K562 (cell line): ENCODE results near the gene NR1D1. TPM values are rescaled to one million over a fixed set of nuclear protein-coding genes. Genes with fewer than 3 reads are reported as not detected.
"Not testable (repeated sequence)": the region's sequence is repeated elsewhere in the genome, so short reads cannot be mapped to it uniquely, and the experiment has no call there.

Source experiments
- ATAC-seq: fragments of 200-7000 bp; cut with Tn5 transposase; 3 replicates; pipeline ENCODE4 v1.9.1; 2020; ENCODE audit warnings: moderate library complexity
- BruUV-seq: library from RNA; stranded (reverse); fragments of 400-500 nt; replicated peaks from 2 replicates; lab custom pipeline; 2021; lab: Mats Ljungman, UMichigan
- CTCF ChIA-PET: fragments of 300-600 bp; formaldehyde crosslinking; extraction: SDS; loops from one replicate; lab custom pipeline; 2021; ENCODE audit warnings: low intra/inter-chr PET ratio; lab: Yijun Ruan, JAX
- POLR2A ChIA-PET: fragments of 300-600, 350-650 bp; sonication (Branson Sonifier 250); formaldehyde crosslinking; extraction: SDS; loops from one replicate; lab custom pipeline; 2021; ENCODE audit warnings: antibody characterized with exemption, inconsistent platforms; lab: Yijun Ruan, JAX
- DNase-seq, 4 experiments: peaks; one replicate each; pipeline versions ENCODE4 v3.0.0 to v3.0.0-alpha.2; 2011 to 2018; ENCODE audit warnings: low spot score in 3 of 4, mixed read lengths in 3 of 4; ENCODE audit errors: extremely low read depth in 1 of 4
- FAIRE-seq: peaks from 2 replicates; lab custom pipeline; 2011; peaks lifted over from hg19 to GRCh38; lab: Jason Lieb, UNC
- H2AFZ ChIP-seq: 2 replicates; pipeline ENCODE4 v1.6.0; 2011; ENCODE audit warnings: low read depth, low read length, control low read depth, inconsistent platforms
- H3K27ac ChIP-seq: fragments of 200-600 bp; 3 replicates; pipeline ENCODE4 v1.8.0; 2011; ENCODE audit warnings: low read depth, mild to moderate bottlenecking, control low read depth, inconsistent platforms, low read length, moderate library complexity, mixed read lengths; ENCODE audit errors: extremely low read depth
- H3K27me3 ChIP-seq, 2 experiments: fragments of 300-600 bp in 1 of 2; 2 replicates in 1 of 2; 3 replicates in 1 of 2; pipeline versions ENCODE4 v1.6.0 to v1.8.0; 2011; ENCODE audit warnings: inconsistent platforms in 2 of 2, low read length in 2 of 2, mild to moderate bottlenecking in 1 of 2, mixed read lengths in 1 of 2, moderate library complexity in 1 of 2; ENCODE audit not compliant: control insufficient read depth in 2 of 2, insufficient read depth in 2 of 2
- H3K36me3 ChIP-seq: fragments of 300-600 bp; 3 replicates; pipeline ENCODE4 v1.8.0; 2011; ENCODE audit warnings: mild to moderate bottlenecking, low read length, inconsistent platforms; ENCODE audit not compliant: control insufficient read depth, insufficient read depth
- H3K4me1 ChIP-seq, 2 experiments: fragments of 200-600 bp in 1 of 2; replicated peaks in 1 of 2; 2 replicates in 1 of 2; 3 replicates in 1 of 2; pipeline versions ENCODE4 v1.5.1 to v1.8.0; 2011; ENCODE audit warnings: inconsistent platforms in 2 of 2, low read length in 2 of 2, mild to moderate bottlenecking in 1 of 2, mixed read lengths in 1 of 2, moderate library complexity in 1 of 2; ENCODE audit not compliant: control insufficient read depth in 2 of 2, insufficient read depth in 2 of 2
- H3K4me2 ChIP-seq: 2 replicates; pipeline ENCODE4 v1.6.1; 2011; ENCODE audit warnings: low read length, control low read depth, inconsistent platforms, mixed read lengths; ENCODE audit not compliant: insufficient read depth
- H3K4me3 ChIP-seq: fragments of 200-600 bp; sonication (generic), shearing (Covaris generic); 2 replicates; pipeline ENCODE4 v1.5.1; 2016; ENCODE audit warnings: control low read depth, inconsistent platforms
- H3K79me2 ChIP-seq: fragments of 200-600 bp; 3 replicates; pipeline ENCODE4 v1.8.0; 2011; ENCODE audit warnings: low read length, inconsistent platforms; ENCODE audit not compliant: control insufficient read depth, insufficient read depth
- H3K9ac ChIP-seq, 2 experiments: 2 replicates each; pipeline versions ENCODE4 v1.6.0 to v1.6.1; 2011; ENCODE audit warnings: low read depth in 2 of 2, low read length in 2 of 2, control low read depth in 1 of 2, inconsistent platforms in 1 of 2, mild to moderate bottlenecking in 1 of 2, mixed read lengths in 1 of 2; ENCODE audit not compliant: insufficient read depth in 1 of 2
- H3K9me1 ChIP-seq: one replicate; pipeline ENCODE4 v1.6.0; 2011; ENCODE audit warnings: inconsistent platforms, mild to moderate bottlenecking, low read length, moderate library complexity; ENCODE audit not compliant: control insufficient read depth, insufficient read depth
- H3K9me3 ChIP-seq: replicated peaks from 2 replicates; pipeline ENCODE4 v1.5.1; 2011; ENCODE audit warnings: low read depth, low read length, inconsistent platforms; ENCODE audit not compliant: control insufficient read depth, insufficient read depth
- H4K20me1 ChIP-seq: replicated peaks from 2 replicates; pipeline ENCODE4 v1.6.1; 2011; ENCODE audit warnings: low read length, inconsistent platforms, mixed read lengths; ENCODE audit not compliant: control insufficient read depth, insufficient read depth
- FOXJ3 ChIP-seq: sonication (generic); formaldehyde crosslinking; IDR thresholded peaks from 2 replicates; pipeline ENCODE4 v1.4.0; 2020; ENCODE audit warnings: mild to moderate bottlenecking, missing genetic modification reagents
- SIRT6 ChIP-seq: IDR thresholded peaks from one replicate; pipeline ENCODE4 v1.6.1; 2012; ENCODE audit warnings: low read depth, mild to moderate bottlenecking, control low read depth, inconsistent platforms, low read length, moderate library complexity
- SOX6 ChIP-seq: fragments of 450-650 bp; IDR thresholded peaks from 2 replicates; pipeline ENCODE4 v1.6.1; 2014; ENCODE audit warnings: mild to moderate bottlenecking
- TCF7 ChIP-seq: sonication (generic); IDR thresholded peaks from 2 replicates; pipeline ENCODE4 v1.6.1; 2016; ENCODE audit warnings: antibody characterized with exemption, borderline replicate concordance
- ZNF121 ChIP-seq: sonication (generic); formaldehyde crosslinking; conservative IDR thresholded peaks from 2 replicates; pipeline ENCODE4 v1.8.0; 2022; ENCODE audit warnings: missing genetic modification reagents
- ZNF639 ChIP-seq, 2 experiments: fragments of 200-800 bp in 1 of 2; sonication (Bioruptor generic) in 1 of 2; sonication (generic) in 1 of 2; formaldehyde crosslinking in 1 of 2; IDR thresholded peaks in 1 of 2; conservative IDR thresholded peaks in 1 of 2; 2 replicates each; pipeline versions ENCODE4 v1.5.0 to v1.6.1; 2016 to 2020; ENCODE audit warnings: missing compliant biosample characterization in 1 of 2, missing genetic modification characterization in 1 of 2, missing genetic modification reagents in 1 of 2
- ZNF696 ChIP-seq: fragments of 250-450 bp; sonication (Bioruptor Pico); conservative IDR thresholded peaks from 2 replicates; pipeline ENCODE4 v1.4.0; 2020; ENCODE audit warnings: mild to moderate bottlenecking, moderate library complexity
- WGBS: fragments of 100-300 bp; shearing (Covaris generic); methylation state at CpG from one replicate; pipeline ENCODE4 v1.1.6; 2016; ENCODE audit warnings: low coverage, mixed read lengths; ENCODE audit not compliant: insufficient coverage; ENCODE audit errors: missing lambda C conversion rate; 5-methylcytosine and 5-hydroxymethylcytosine counted together
- in situ Hi-C: fragments of 300-500 bp; cut with MboI; formaldehyde crosslinking; loops from 4 replicates; pipeline ENCODE4 v1.15.0; 2018; ENCODE audit warnings: inconsistent platforms, mixed read lengths
- intact Hi-C: fragments of 100-400 bp; cut with micrococcal nuclease; formaldehyde crosslinking; loops from 2 replicates; pipeline ENCODE4 v1.14.2; 2022
- polyA plus RNA-seq, 8 experiments: library from polyadenylated mRNA; depleted of rRNA in 4 of 8; stranded (reverse) in 5 of 8; unstranded in 3 of 8; fragments of >200 nt; fragmentation: Nextera tagmentation in 2 of 8; fragmentation: Illumina TruSeq in 1 of 8; extraction: Ambion mirVana in 2 of 8; extraction: Trizol in 1 of 8; gene quantifications; 2 replicates each; pipeline versions ENCODE4 v1.2.1 to v1.2.3, GENCODE V29; 2011 to 2014; ENCODE audit warnings: inconsistent platforms in 1 of 8, missing spikeins in 1 of 8
- total RNA-seq, 7 experiments: library from RNA; depleted of rRNA in 6 of 7; stranded (reverse); fragments of >200 nt in 6 of 7; fragmentation: Illumina TruSeq in 2 of 7; extraction: Trizol in 2 of 7; gene quantifications; 2 replicates each; pipeline versions ENCODE4 v1.2.1 to v1.2.3, GENCODE V29; 2011 to 2021; ENCODE audit warnings: low replicate concordance in 1 of 7

Gene NR1D1
- total and polyA plus RNA-seq, 9 of the 15 experiments (the other 6 are each of a cell fraction or from before 2014, with no cell fraction given) = 0.25 to 7.7 (median 0.65) TPM

- TF ChIP-seq ZNF639 (CRISPR knock-in tag; conservative IDR thresholded peaks at IDR 0.05 in 1 of 2, IDR thresholded peaks at IDR 0.05 in 1 of 2) = no peak
- no peak for TF ChIP-seq SIRT6
- TF ChIP-seq SOX6 = no peak
- TF ChIP-seq FOXJ3 = no peak
These were observed 48.1 kb upstream of the NR1D1 start (continued) for GRCh38 chr17:40148527-40148926.

- POLR2A ChIA-PET = interaction anchor here (1.0 kb wide), 1 partner anchor 162 kb away, joined by 3 read pairs; no protein-coding TSS in a partner anchor
- no TSS peak for BruUV-seq
- Histone ChIP-seq H3K9ac (no peak overlapping the region), H3K4me2 (no peak overlapping the region), H4K20me1 (no peaks in the 10 kb centered on the region), H3K27ac (no peak overlapping the region), H3K36me3 (peaks cover 69% of the 10 kb centered on the region), H3K9me3 (no peaks in the 10 kb centered on the region), H3K4me1 (peaks cover 3% of the 10 kb centered on the region in 2 experiments; a peak in 3 of 5 replicates), H3K79me2 (peaks cover 55% of the 10 kb centered on the region), H3K4me3 (no peak overlapping the region), H3K27me3 (no peaks in the 10 kb centered on the region), H2AFZ (no peak overlapping the region), H3K9me1 (no peaks in the 10 kb centered on the region)
- no peak for TF ChIP-seq ZNF696
- peak; percentile 64 for TF ChIP-seq ZNF121 (CRISPR knock-in tag)
- no peak for TF ChIP-seq TCF7
- FAIRE-seq (no peak), DNase-seq (no peak), ATAC-seq (no peak)
- 90% methylated on average over 3 of the region's 3 CpGs for WGBS
- CTCF ChIA-PET = no interaction called here
- intact Hi-C loops (no loop called here), in situ Hi-C loops (no loop called here)
These were observed 45.1 kb upstream of the NR1D1 start for GRCh38 chr17:40145476-40145875.

GRCh38 chr17:40143166-40143565, 42.8 kb upstream of the NR1D1 start:
- H3K4me1 ChIP-seq = peaks cover 9 to 11% of the 10 kb centered on the region in 2 experiments; a peak in 4 of 5 replicates
- H3K27ac ChIP-seq, H3K4me2 ChIP-seq, in situ Hi-C loops, FAIRE-seq, H3K4me3 ChIP-seq, ATAC-seq, H4K20me1 ChIP-seq, H2AFZ ChIP-seq, CTCF ChIA-PET, H3K9me3 ChIP-seq, H3K27me3 ChIP-seq, H3K9ac ChIP-seq, BruUV-seq, H3K9me1 ChIP-seq, intact Hi-C loops, DNase-seq: not testable (repeated sequence)
- peaks cover 54% of the 10 kb centered on the region for H3K79me2 ChIP-seq
- POLR2A ChIA-PET = interaction anchor here (0.8 to 1.5 kb wide), 3 partner anchors 8 to 19 kb away, joined by 3 to 5 read pairs (median 4); no protein-coding TSS in a partner anchor
- 97% methylated on average over 3 of the region's 3 CpGs for WGBS
- H3K36me3 ChIP-seq = peaks cover 46% of the 10 kb centered on the region
